Mammary epithelial cell (primary cell): ENCODE measurements around the gene LYRM2.

Experiments used
- EZH2 ChIP-seq: IDR thresholded peaks from 2 replicates; pipeline ENCODE4 v1.6.1; 2012; ENCODE audit warnings: low read length, inconsistent platforms, borderline replicate concordance
- TF ChIP-seq, protein P1 (sequence below), 2 donors: IDR thresholded peaks in 1 of 2; conservative IDR thresholded peaks in 1 of 2; 2 replicates each; pipeline ENCODE4 v1.5.1; 2011 to 2012; ENCODE audit warnings: inconsistent platforms in 2 of 2, low read length in 2 of 2, mild to moderate bottlenecking in 2 of 2, control low read depth in 1 of 2, low read depth in 1 of 2; ENCODE audit not compliant: insufficient read depth in 1 of 2; ENCODE audit errors: extremely low read depth in 1 of 2

DNA sequence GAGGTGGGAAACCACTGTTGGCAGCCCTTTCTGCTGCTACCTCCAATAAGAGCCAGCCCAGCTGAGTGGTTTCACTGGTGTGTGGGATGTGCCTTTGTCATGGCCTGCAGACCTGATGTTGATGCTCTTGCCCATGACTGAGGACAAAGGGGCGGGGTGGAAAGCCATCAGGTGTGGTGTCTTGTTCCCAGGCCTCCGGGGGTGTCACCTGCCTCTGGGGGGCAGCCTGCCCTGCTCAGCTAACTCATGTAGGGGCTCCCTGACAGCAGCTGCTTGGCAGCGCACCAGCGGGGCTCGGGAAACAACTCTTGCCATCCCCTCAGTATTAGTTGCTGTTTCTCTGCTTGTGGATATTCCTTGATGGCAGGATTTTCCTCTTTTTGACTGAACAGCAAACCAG is 91.3 kb downstream of the LYRM2 start:
- TF ChIP-seq EZH2 = no peak
- TF ChIP-seq, protein P1, sequence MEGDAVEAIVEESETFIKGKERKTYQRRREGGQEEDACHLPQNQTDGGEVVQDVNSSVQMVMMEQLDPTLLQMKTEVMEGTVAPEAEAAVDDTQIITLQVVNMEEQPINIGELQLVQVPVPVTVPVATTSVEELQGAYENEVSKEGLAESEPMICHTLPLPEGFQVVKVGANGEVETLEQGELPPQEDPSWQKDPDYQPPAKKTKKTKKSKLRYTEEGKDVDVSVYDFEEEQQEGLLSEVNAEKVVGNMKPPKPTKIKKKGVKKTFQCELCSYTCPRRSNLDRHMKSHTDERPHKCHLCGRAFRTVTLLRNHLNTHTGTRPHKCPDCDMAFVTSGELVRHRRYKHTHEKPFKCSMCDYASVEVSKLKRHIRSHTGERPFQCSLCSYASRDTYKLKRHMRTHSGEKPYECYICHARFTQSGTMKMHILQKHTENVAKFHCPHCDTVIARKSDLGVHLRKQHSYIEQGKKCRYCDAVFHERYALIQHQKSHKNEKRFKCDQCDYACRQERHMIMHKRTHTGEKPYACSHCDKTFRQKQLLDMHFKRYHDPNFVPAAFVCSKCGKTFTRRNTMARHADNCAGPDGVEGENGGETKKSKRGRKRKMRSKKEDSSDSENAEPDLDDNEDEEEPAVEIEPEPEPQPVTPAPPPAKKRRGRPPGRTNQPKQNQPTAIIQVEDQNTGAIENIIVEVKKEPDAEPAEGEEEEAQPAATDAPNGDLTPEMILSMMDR (conservative IDR thresholded peaks at IDR 0.05 in 1 of 2, IDR thresholded peaks at IDR 0.05 in 1 of 2; ENCODE audit: extremely low read depth in 1 of 2, insufficient read depth in 1 of 2, low read depth in 1 of 2, low read length in 2 of 2) = no peak
